OCI-LY7 (cell line): ENCODE results near the gene REPIN1. TPM values are rescaled to one million over a fixed set of nuclear protein-coding genes. Genes with fewer than 3 reads are reported as not detected.

Experiments used
- BruUV-seq: library from RNA; stranded (reverse); fragments of 400-500 nt; replicated peaks from 2 replicates; lab custom pipeline; 2021; lab: Mats Ljungman, UMichigan
- CTCF ChIA-PET: fragments of 300-600 bp; sonication (Branson Sonifier 250); formaldehyde crosslinking; loops from one replicate; lab custom pipeline; 2022; ENCODE audit warnings: antibody characterized with exemption; ENCODE audit not compliant: unreplicated experiment; lab: Charles Lee
- POLR2A ChIA-PET: fragments of 300-600 bp; sonication (Branson Sonifier 250); formaldehyde crosslinking; loops from one replicate; lab custom pipeline; 2022; ENCODE audit warnings: antibody characterized with exemption; lab: Charles Lee
- DNase-seq: peaks from one replicate; pipeline ENCODE4 v3.0.0-alpha.2; 2015; ENCODE audit warnings: low spot score
- H2AFZ ChIP-seq: fragments of 200-600 bp; sonication (generic), shearing (Covaris generic); 2 replicates; pipeline ENCODE4 v1.6.1; 2014; ENCODE audit warnings: mild to moderate bottlenecking, antibody characterized with exemption, low read length, moderate library complexity
- H3K27ac ChIP-seq: fragments of 200-600 bp; sonication (generic); 2 replicates; pipeline ENCODE4 v1.5.1; 2014; ENCODE audit warnings: mixed run types, low read depth, mild to moderate bottlenecking, moderate library complexity, low read length, inconsistent platforms; ENCODE audit not compliant: poor library complexity, severe bottlenecking
- H3K36me3 ChIP-seq: fragments of 200-600 bp; sonication (generic); 2 replicates; pipeline ENCODE4 v1.6.1; 2014; ENCODE audit warnings: mild to moderate bottlenecking, antibody characterized with exemption, low read length, moderate library complexity, mixed read lengths; ENCODE audit not compliant: insufficient read depth
- H3K4me1 ChIP-seq: fragments of 200-600 bp; sonication (generic); 2 replicates; pipeline ENCODE4 v1.5.1; 2014; ENCODE audit warnings: mild to moderate bottlenecking, low read length; ENCODE audit not compliant: insufficient read depth, poor library complexity, severe bottlenecking
- H3K4me2 ChIP-seq: fragments of 200-600 bp; sonication (generic); 2 replicates; pipeline ENCODE4 v1.6.1; 2014; ENCODE audit warnings: mild to moderate bottlenecking, low read length
- H3K4me3 ChIP-seq: fragments of 200-600 bp; sonication (generic); 2 replicates; pipeline ENCODE4 v1.5.1; 2014; ENCODE audit warnings: mild to moderate bottlenecking, low read depth, low read length; ENCODE audit not compliant: poor library complexity, severe bottlenecking
- H3K79me2 ChIP-seq: fragments of 200-600 bp; sonication (generic); 2 replicates; pipeline ENCODE4 v1.6.1; 2016; ENCODE audit warnings: low read depth, mild to moderate bottlenecking, low read length, moderate library complexity, mixed read lengths; ENCODE audit not compliant: insufficient read depth
- H3K9me2 ChIP-seq: fragments of 200-600 bp; sonication (generic); 2 replicates; pipeline ENCODE4 v1.6.1; 2016; ENCODE audit warnings: mild to moderate bottlenecking, low read length, mixed read lengths; ENCODE audit not compliant: insufficient read depth
- H3K9me3 ChIP-seq: fragments of 200-600 bp; sonication (generic); 2 replicates; pipeline ENCODE4 v1.6.1; 2014; ENCODE audit warnings: mild to moderate bottlenecking, mixed run types, low read length, mixed read lengths
- H4K20me1 ChIP-seq: fragments of 200-600 bp; sonication (generic); 2 replicates; pipeline ENCODE4 v1.6.1; 2014; ENCODE audit warnings: mild to moderate bottlenecking, antibody characterized with exemption, low read length, moderate library complexity, mixed read lengths; ENCODE audit not compliant: insufficient read depth
- EZH2phosphoT487 ChIP-seq: fragments of 200-600 bp; sonication (generic); IDR thresholded peaks from 2 replicates; pipeline ENCODE4 v1.6.1; 2018; ENCODE audit warnings: low read depth, borderline replicate concordance, mild to moderate bottlenecking, mixed run types, antibody characterized with exemption, low read length, moderate library complexity, mixed read lengths
- intact Hi-C: fragments of 100-400 bp; cut with micrococcal nuclease; formaldehyde crosslinking; loops from one replicate; pipeline ENCODE4 v1.10.0; 2022; ENCODE audit not compliant: unreplicated experiment
- total RNA-seq, 2 experiments: library from RNA; depleted of rRNA in 1 of 2; stranded (reverse); fragments of >200 nt in 1 of 2; shearing (Covaris generic) in 1 of 2; gene quantifications; 2 replicates each; pipeline ENCODE4 v1.2.3, GENCODE V29; 2014 to 2022
- TF ChIP-seq, protein P1 (sequence below): fragments of 200-600 bp; sonication (generic); conservative IDR thresholded peaks from 2 replicates; pipeline ENCODE4 v1.5.1; 2014; ENCODE audit warnings: mild to moderate bottlenecking, antibody characterized with exemption, low read length, moderate library complexity, mixed read lengths

The REPIN1 gene
- total RNA-seq, 2 experiments from 2014 or later = 19.0 to 46.2 TPM

DNA sequence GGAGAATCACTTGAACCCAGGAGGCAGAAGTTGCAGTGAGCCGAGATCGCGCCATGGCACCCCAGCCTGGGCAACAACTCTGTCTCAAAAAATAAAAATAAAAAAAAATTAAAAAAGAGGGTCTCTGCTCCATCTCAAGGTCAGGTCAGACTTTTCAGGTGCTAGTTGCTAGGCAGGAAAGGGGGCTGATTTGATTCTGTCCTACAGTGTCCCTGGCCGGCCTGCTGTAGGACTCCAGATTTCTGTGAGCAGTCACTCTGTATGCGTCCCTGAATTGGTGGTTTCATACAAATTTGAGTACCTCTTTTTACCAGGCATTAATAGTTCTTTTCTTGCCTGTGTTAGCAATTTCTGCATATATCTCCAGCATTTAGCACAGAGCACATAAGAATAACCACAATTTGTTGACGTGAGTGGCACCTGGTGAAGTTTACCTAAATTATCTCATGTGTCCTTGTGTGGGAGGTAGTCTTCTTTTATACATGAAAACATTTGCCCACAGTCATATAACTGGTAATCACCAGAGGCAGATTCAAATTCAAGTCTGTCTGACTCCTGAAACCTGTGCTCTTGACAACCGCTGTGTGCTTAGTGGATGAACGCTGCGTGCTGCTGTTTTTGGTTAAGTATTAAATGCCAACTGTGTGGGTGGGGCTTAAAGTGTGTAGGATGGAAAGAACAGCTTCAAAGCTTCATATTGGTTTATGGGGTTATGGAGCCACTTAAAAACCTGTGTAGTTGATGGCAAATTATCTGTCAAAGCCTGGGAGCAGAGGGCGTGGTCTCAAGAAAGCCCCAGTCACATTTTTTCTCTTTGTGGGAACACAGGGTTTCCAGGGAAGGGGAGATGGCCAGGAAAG is 7.3 kb downstream of the REPIN1 start:
- CTCF ChIA-PET = no interaction called here
- H4K20me1 ChIP-seq = no peaks in the 10 kb centered on the region
- BruUV-seq = no TSS peak
- no peaks in the 10 kb centered on the region for H3K9me2 ChIP-seq
- POLR2A ChIA-PET = interaction anchor here (2.8 kb wide), 1 partner anchor 31 kb away, joined by 10 read pairs; a partner anchor contains a TSS
- no peak overlapping the region for H3K27ac ChIP-seq
- no peak for DNase-seq
- no peaks in the 10 kb centered on the region for H3K36me3 ChIP-seq
- TF ChIP-seq EZH2phosphoT487 = no peak
- TF ChIP-seq, protein P1, sequence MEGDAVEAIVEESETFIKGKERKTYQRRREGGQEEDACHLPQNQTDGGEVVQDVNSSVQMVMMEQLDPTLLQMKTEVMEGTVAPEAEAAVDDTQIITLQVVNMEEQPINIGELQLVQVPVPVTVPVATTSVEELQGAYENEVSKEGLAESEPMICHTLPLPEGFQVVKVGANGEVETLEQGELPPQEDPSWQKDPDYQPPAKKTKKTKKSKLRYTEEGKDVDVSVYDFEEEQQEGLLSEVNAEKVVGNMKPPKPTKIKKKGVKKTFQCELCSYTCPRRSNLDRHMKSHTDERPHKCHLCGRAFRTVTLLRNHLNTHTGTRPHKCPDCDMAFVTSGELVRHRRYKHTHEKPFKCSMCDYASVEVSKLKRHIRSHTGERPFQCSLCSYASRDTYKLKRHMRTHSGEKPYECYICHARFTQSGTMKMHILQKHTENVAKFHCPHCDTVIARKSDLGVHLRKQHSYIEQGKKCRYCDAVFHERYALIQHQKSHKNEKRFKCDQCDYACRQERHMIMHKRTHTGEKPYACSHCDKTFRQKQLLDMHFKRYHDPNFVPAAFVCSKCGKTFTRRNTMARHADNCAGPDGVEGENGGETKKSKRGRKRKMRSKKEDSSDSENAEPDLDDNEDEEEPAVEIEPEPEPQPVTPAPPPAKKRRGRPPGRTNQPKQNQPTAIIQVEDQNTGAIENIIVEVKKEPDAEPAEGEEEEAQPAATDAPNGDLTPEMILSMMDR = no peak
- no peak overlapping the region for H3K4me3 ChIP-seq
- peaks cover 55% of the 10 kb centered on the region for H3K4me1 ChIP-seq
- intact Hi-C loops = loop anchor here (10.0 kb wide), 2 partner anchors 511 to 599 kb away; partner anchors contain the start of gene KCNH2
- no peaks in the 10 kb centered on the region for H3K9me3 ChIP-seq
- no peaks in the 10 kb centered on the region for H3K79me2 ChIP-seq
- peak overlapping the region; percentile 34 for H3K4me2 ChIP-seq
- no peak overlapping the region for H2AFZ ChIP-seq

DNA sequence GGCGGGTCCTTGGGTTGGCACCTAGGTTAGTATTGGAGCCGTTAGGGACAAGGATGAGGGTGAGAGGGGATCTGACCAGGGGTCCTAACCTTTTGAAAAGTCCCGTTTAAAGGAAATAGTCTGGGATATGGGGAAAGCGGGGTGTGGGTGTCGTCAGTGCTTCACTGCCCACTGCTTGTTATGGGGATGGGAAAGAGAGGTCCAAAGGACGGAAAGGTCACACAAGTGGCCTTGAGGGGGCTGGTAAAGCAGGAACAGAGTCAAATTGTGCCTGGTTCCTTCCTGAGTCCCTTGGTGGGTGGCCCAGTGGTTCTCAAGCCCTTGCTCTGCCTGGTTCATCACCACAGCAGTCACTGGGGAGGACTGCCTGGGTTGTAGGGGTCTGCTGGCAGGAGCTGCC is 7.9 kb downstream of the REPIN1 start:
- no peaks in the 10 kb centered on the region for H3K36me3 ChIP-seq
- H3K9me3 ChIP-seq = no peaks in the 10 kb centered on the region
- H3K79me2 ChIP-seq = no peaks in the 10 kb centered on the region
- intact Hi-C loops = loop anchor here (10.0 kb wide), 2 partner anchors 512 to 598 kb away; partner anchors contain the start of gene KCNH2
- POLR2A ChIA-PET = interaction anchor here (2.1 kb wide), 3 partner anchors 7 to 30 kb away, joined by 11 to 16 read pairs (median 14); partner anchors contain the start of gene REPIN1
- BruUV-seq = no TSS peak
- H3K4me3 ChIP-seq = no peak overlapping the region
- peak overlapping the region; percentile 34; the same call in 1 of the 2 replicates for H3K4me2 ChIP-seq
- H4K20me1 ChIP-seq = no peaks in the 10 kb centered on the region
- DNase-seq = no peak
- peaks cover 60% of the 10 kb centered on the region for H3K4me1 ChIP-seq
- CTCF ChIA-PET = no interaction called here
- H3K27ac ChIP-seq = no peak overlapping the region
- no peaks in the 10 kb centered on the region for H3K9me2 ChIP-seq
- H2AFZ ChIP-seq = no peak overlapping the region
- TF ChIP-seq, protein P1 = no peak
- TF ChIP-seq EZH2phosphoT487 = no peak
